LNCAP (cell line): ENCODE measurements around the gene B3GNT7.

Experiments used
- CTCF ChIP-seq: fragments of 450-650 bp; IDR thresholded peaks from 2 replicates; pipeline ENCODE4 v1.5.1; 2017; ENCODE audit warnings: mild to moderate bottlenecking

The B3GNT7 gene

GRCh38 chr2:231418820-231419640 lies 23.5 kb downstream of the B3GNT7 start:
- TF ChIP-seq CTCF = no peak

GRCh38 chr2:231421051-231421580 lies 25.6 kb downstream of the B3GNT7 start:
- no peak for TF ChIP-seq CTCF

GRCh38 chr2:231422056-231422455 lies 26.5 kb downstream of the B3GNT7 start:
- no peak for TF ChIP-seq CTCF

DNA sequence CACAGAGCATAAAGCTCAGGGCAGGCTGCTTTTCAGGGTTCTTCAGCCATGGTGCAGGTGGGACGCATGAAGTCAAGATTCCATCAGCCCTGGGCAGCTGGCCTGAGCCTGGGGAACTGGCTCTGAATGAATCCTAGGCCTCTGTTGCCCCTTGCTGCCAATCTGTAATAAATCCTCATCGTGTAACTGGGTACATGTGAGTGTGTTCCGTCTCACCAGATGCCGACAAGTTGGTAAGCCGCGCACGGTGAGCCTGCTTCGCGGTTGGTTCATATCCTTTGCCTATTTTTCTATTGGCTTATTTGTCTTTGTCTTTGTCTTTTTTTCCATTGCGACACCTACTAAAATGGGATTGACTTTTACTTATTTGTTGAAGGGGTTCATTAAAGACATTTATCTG lies 27.7 kb downstream of the B3GNT7 start:
- TF ChIP-seq CTCF = no peak

- no peak for TF ChIP-seq CTCF
Measured at GRCh38 chr2:231425291-231425810, 29.8 kb downstream of the B3GNT7 start.

- no peak for TF ChIP-seq CTCF
Measured at GRCh38 chr2:231425811-231426703, 30.5 kb downstream of the B3GNT7 start.

DNA sequence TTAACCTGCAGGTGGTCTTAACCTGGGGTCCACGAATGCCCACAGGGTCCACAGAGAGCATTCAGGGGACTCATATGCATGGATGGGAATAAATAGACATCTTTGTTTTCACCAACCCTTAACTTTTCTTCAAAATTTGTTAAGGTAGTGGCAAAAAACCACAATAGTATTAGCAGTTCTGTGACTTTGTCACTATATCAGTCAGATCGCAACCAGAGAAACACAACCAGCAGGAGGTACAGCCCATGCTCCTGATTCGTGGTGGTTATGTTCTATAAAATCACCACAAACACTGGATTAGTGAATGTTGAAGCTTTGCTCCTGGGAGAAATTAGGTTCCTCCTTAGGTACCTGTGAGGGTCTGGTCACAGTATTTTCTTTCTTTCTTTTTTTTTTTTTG lies 31.6 kb downstream of the B3GNT7 start:
- no peak for TF ChIP-seq CTCF
